Stimulated activated CD4-positive, alpha-beta T cell treated with anti-CD3 and anti-CD28 coated beads, Interleukin-1b, Interleukin-23, amount 100 ng/mL, for 1 hour (primary cell): ENCODE data around the gene PGS1.

Experiments
- DNase-seq, 2 donors: peaks; one replicate each; pipeline ENCODE4 v3.0.0-alpha.2; 2020; ENCODE audit warnings: low read depth in 2 of 2

Gene PGS1

GRCh38 chr17:78408476-78409050, 30.1 kb downstream of the PGS1 start:
- no peak for DNase-seq

GRCh38 chr17:78409191-78409928, 30.9 kb downstream of the PGS1 start:
- no peak for DNase-seq

GRCh38 chr17:78411241-78411857, 32.9 kb downstream of the PGS1 start:
- no peak for DNase-seq

- DNase-seq, result no peak
Measured at GRCh38 chr17:78412403-78412802, 34.0 kb downstream of the PGS1 start.

GRCh38 chr17:78414178-78415162, 36.0 kb downstream of the PGS1 start:
- peak; percentile 9 to 24 for DNase-seq

- no peak for DNase-seq
Measured at GRCh38 chr17:78415821-78416711, 37.6 kb downstream of the PGS1 start.

GRCh38 chr17:78416791-78417530, 38.5 kb downstream of the PGS1 start:
- DNase-seq, result no peak

- DNase-seq, result no peak
Measured at GRCh38 chr17:78417531-78417909, 39.1 kb downstream of the PGS1 start.

GRCh38 chr17:78418326-78419026, 40.0 kb downstream of the PGS1 start:
- DNase-seq, result no peak

GRCh38 chr17:78419970-78420815, 41.7 kb downstream of the PGS1 start:
- DNase-seq, result no peak

- no peak for DNase-seq
Measured at GRCh38 chr17:78421084-78421533, 42.7 kb downstream of the PGS1 start.

- DNase-seq, result peak; percentile 56 to 61
Measured at GRCh38 chr17:78421534-78422266, 43.3 kb downstream of the PGS1 start.

- no peak for DNase-seq
Measured at GRCh38 chr17:78422267-78422605, 43.8 kb downstream of the PGS1 start.

- no peak for DNase-seq
Measured at GRCh38 chr17:78422872-78423588, 44.6 kb downstream of the PGS1 start.

- DNase-seq, result no peak
Measured at GRCh38 chr17:78423961-78424675, 45.7 kb downstream of the PGS1 start.

- DNase-seq, result no peak
Measured at GRCh38 chr17:78425429-78425828, 47.0 kb downstream of the PGS1 start.
